Heart left ventricle (tissue), 16 donors: Measurements from ENCODE around the gene RGL1. TPM values are rescaled to one million over a fixed set of nuclear protein-coding genes. Genes with fewer than 3 reads are reported as not detected.

ENCODE experiments used
- ATAC-seq, 4 donors: fragments of 200-7000 bp; cut with Tn5 transposase; one replicate each; pipeline ENCODE4 v1.9.1; 2020 to 2022; ENCODE audit warnings: moderate library complexity in 4 of 4, mild to moderate bottlenecking in 3 of 4, moderate number of reproducible peaks in 1 of 4
- DNase-seq, 5 donors: peaks; one replicate each; pipeline ENCODE4 v3.0.0-alpha.2; 2020
- H3K27ac ChIP-seq, 12 donors: fragments of 200-600 bp; sonication (generic) in 4 of 12; one replicate each; pipeline versions ENCODE4 v1.5.0 to v1.8.0; 2016 to 2022; ENCODE audit warnings: mild to moderate bottlenecking in 2 of 12
- H3K27me3 ChIP-seq, 9 donors: fragments of 200-600 bp; sonication (generic) in 2 of 9; one replicate each; pipeline versions ENCODE4 v1.5.1 to v1.8.0; 2016 to 2022; ENCODE audit warnings: mild to moderate bottlenecking in 3 of 9
- H3K36me3 ChIP-seq, 9 donors: fragments of 200-600 bp; sonication (generic) in 2 of 9; one replicate each; pipeline versions ENCODE4 v1.5.0 to v1.8.0; 2018 to 2022; ENCODE audit warnings: mild to moderate bottlenecking in 2 of 9
- H3K4me1 ChIP-seq, 12 donors: fragments of 200-600 bp; sonication (generic) in 4 of 12; one replicate each; pipeline versions ENCODE4 v1.5.0 to v1.8.0; 2016 to 2022; ENCODE audit warnings: mild to moderate bottlenecking in 3 of 12
- H3K4me3 ChIP-seq, 12 donors: fragments of 200-600 bp; sonication (generic) in 4 of 12; one replicate each; pipeline versions ENCODE4 v1.5.0 to v1.8.0; 2017 to 2022; ENCODE audit warnings: mild to moderate bottlenecking in 9 of 12, moderate library complexity in 4 of 12
- H3K9me3 ChIP-seq, 12 donors: fragments of 200-600 bp; sonication (generic) in 4 of 12; one replicate each; pipeline versions ENCODE4 v1.5.0 to v1.8.0; 2016 to 2022; ENCODE audit warnings: mild to moderate bottlenecking in 1 of 12
- POLR2A ChIP-seq, 2 donors: fragments of 450-650 bp; IDR thresholded peaks; one replicate each; pipeline ENCODE4 v1.6.1; 2017; ENCODE audit warnings: antibody characterized with exemption in 2 of 2, mild to moderate bottlenecking in 2 of 2, moderate library complexity in 2 of 2
- WGBS, 4 donors: extraction: QIAGEN DNeasy Blood & Tissue Kit in 2 of 4; methylation state at CpG; one replicate each; pipeline versions ENCODE4 v1.1.5 to v1.1.7; 2013 to 2018; 5-methylcytosine and 5-hydroxymethylcytosine counted together
- intact Hi-C, 10 donors: fragments of 100-400 bp; cut with DNase I; formaldehyde crosslinking; loops; one replicate each; pipeline versions ENCODE4 v1.11.1 to v1.14.2; 2022
- polyA plus RNA-seq, 2 donors: library from polyadenylated mRNA; stranded (reverse); fragments of 200-250 nt; gene quantifications; one replicate each; pipeline ENCODE4 v1.2.3, GENCODE V29; 2013
- total RNA-seq, 9 donors: library from RNA; depleted of rRNA in 2 of 9; stranded (reverse); fragments of >200 nt in 2 of 9; fragmentation: NEBNext Ultra II Directional in 3 of 9; extraction: Animal tissue kit (Norgen Biotek cat#: 25700) in 3 of 9; gene quantifications; one replicate each; pipeline versions ENCODE4 v1.1.0 to v1.2.4, GENCODE V29; 2016 to 2023
- TF ChIP-seq, protein P1 (sequence below), 12 donors: fragments of 200-600 bp; sonication (generic) in 4 of 12; IDR thresholded peaks; one replicate each; pipeline versions ENCODE4 v1.5.0 to v1.8.0; 2018 to 2022; ENCODE audit warnings: antibody characterized with exemption in 12 of 12, mild to moderate bottlenecking in 5 of 12
- donor health status: ischemic (EF 13 %, LVEDD 7.1; RV severe dilation, severe dysfunction).
- donor health status: healthy with polysubstance abuse.
- donor health status: DM: no; HTN: yes; CAD: no.
- donor health status: DM: no; HTN: no; CAD: no.
- donor health status: ischemic (EF 25% LVEDD 6.9; RV normal size, moderate dysfunction).
- donor health status: ischemic (EF 25% LVEDD 5.7; RV mildly dilated, moderate dysfunction).
- donor health status: healthy.
- donor health status: DM: yes; HTN: yes; CAD: no.
- donor health status: ischemic (EF 35%, LVEDD 5.7; RV mildly dilated, moderate dysfunction).
- donor health status: nonischemic (EF 11% LVEDD 7.7; RV severe dilation, severe dysfunction).
- donor health status: DM: yes; HTN: yes; CAD: no.
- donor health status: PGD.
- donor health status: ischemic (EF 29% LVEDD 5.4; RV normal size, mild dysfunction).
- donor health status: nonischemic (EF 23%, LVEDD 6.1; RV moderate dilation, normal function).

Gene RGL1
- total and polyA plus RNA-seq, 11 donors = 5.6 to 50.6 (median 15.5) TPM

DNA sequence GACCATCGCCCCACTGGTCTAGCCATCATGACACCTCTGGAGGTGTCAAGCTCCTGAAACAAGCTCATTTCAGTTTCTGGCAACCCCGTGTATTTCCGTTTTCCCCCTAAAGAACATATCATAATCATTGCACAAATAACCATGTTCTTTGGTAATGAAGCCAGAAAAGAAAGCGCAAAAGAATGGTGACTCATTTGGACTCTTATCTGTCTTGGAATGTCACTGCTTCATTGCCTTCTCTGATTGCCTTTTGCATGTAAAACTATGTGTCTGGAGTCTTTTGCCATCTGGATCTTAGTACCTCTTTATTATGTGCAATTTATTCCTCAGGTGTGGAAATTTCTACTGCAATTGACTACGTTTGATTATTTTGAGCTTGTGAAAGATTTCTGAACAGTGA is 122.1 kb downstream of the RGL1 start:
- no peaks in the 10 kb centered on the region for H3K9me3 ChIP-seq
- ATAC-seq (peak in 1 of 4 donors; percentile 46), DNase-seq (no peak)
- 81 to 86% (median 84%) methylated on average over 5 of the region's 5 CpGs for WGBS, 4 donors
- H3K36me3 ChIP-seq = peaks cover 0 to 79% (median 64%) of the 10 kb centered on the region in 9 donors
- H3K27me3 ChIP-seq = no peaks in the 10 kb centered on the region
- TF ChIP-seq, protein P1, sequence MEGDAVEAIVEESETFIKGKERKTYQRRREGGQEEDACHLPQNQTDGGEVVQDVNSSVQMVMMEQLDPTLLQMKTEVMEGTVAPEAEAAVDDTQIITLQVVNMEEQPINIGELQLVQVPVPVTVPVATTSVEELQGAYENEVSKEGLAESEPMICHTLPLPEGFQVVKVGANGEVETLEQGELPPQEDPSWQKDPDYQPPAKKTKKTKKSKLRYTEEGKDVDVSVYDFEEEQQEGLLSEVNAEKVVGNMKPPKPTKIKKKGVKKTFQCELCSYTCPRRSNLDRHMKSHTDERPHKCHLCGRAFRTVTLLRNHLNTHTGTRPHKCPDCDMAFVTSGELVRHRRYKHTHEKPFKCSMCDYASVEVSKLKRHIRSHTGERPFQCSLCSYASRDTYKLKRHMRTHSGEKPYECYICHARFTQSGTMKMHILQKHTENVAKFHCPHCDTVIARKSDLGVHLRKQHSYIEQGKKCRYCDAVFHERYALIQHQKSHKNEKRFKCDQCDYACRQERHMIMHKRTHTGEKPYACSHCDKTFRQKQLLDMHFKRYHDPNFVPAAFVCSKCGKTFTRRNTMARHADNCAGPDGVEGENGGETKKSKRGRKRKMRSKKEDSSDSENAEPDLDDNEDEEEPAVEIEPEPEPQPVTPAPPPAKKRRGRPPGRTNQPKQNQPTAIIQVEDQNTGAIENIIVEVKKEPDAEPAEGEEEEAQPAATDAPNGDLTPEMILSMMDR (IDR thresholded peaks at IDR 0.05) = no peak
- TF ChIP-seq POLR2A (IDR thresholded peaks at IDR 0.05) = no peak
- intact Hi-C loops = no loop called here
- peaks cover 0 to 20% (median 5%) of the 10 kb centered on the region in 12 donors for H3K4me1 ChIP-seq
- H3K4me3 ChIP-seq = no peak overlapping the region
- peak overlapping the region in 2 of 12 donors; percentile 28 to 49 for H3K27ac ChIP-seq

DNA sequence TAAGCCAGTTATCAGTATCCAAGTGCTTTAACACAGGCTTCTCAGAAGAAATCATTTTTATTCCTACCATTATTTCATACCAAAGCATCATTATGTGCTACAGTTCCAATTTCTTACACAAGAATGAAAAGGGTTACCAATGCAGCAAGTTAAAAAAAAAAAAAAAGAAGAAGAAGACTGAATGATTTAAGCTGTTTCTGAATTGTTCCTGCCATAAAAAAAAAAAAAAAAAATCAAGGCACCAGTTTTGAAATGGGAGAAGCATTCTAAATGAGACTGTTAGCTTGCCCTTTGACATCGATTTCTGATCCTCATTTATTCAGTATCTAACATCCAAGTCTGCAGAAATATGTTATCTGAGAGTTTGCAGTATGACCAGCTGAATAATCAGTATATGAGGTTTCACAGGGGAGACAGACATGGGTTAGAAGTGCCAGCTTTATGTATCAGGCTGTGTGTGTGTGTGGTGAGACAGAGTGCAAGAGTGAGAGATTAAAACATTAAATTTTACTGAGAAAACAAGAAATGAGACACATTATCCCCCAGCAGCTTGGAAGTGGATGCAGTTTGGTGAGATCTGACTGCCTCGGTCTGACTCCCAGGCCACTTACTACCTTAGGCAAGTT is 126.8 kb downstream of the RGL1 start:
- WGBS, 4 donors = 50 to 68% (median 56%) methylated on average over 2 of the region's 2 CpGs
- no peak for DNase-seq
- Histone ChIP-seq H3K27me3 (no peaks in the 10 kb centered on the region), H3K4me3 (no peak overlapping the region), H3K4me1 (peaks cover 0 to 36% (median 11%) of the 10 kb centered on the region in 12 donors), H3K27ac (peak overlapping the region in 9 of 12 donors; percentile 26 to 73 (median 57)), H3K9me3 (no peaks in the 10 kb centered on the region), H3K36me3 (peaks cover 0 to 39% (median 17%) of the 10 kb centered on the region in 9 donors)
- TF ChIP-seq POLR2A (IDR thresholded peaks at IDR 0.05) = no peak
- TF ChIP-seq, protein P1 (IDR thresholded peaks at IDR 0.05) = no peak
- intact Hi-C loops = loop anchor here in 6 of 10 donors (5.0 to 10.0 kb wide), 3 partner anchors 103 to 763 kb away; partner anchors contain the start of gene COLGALT2 (in 5 of the 6)
- ATAC-seq = peak in 1 of 4 donors; percentile 5

DNA sequence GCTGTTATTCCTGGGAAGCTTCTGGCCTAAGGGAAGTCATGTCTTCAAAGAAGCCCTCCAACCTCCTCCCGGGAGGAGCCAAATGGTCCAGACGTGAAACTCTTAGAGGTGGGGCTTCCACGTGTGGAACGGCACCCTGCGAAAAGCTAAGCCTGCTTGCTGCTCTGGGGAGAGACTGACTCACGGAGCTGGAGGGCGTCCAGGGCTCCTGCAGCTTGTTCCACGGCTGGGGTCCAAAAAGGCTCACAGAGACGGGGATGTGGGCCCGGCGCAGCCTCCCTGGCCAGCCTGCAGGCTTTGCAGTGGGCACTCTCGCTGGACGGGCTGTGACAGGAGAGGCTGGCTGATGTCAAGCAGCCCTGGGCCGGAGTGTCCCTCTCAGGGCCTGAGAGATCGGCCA is 127.5 kb downstream of the RGL1 start:
- DNase-seq = peak; percentile 83 to 94 (median 91)
- peak; percentile 77 to 91 (median 88) for ATAC-seq
- Histone ChIP-seq H3K9me3 (no peaks in the 10 kb centered on the region), H3K4me1 (peaks cover 0 to 30% (median 11%) of the 10 kb centered on the region in 12 donors), H3K27me3 (no peaks in the 10 kb centered on the region), H3K4me3 (peak overlapping the region in 4 of 12 donors; percentile 3 to 19 (median 12)), H3K36me3 (peaks cover 0 to 33% (median 10%) of the 10 kb centered on the region in 9 donors), H3K27ac (peak overlapping the region in 9 of 12 donors; percentile 26 to 73 (median 57))
- TF ChIP-seq POLR2A (IDR thresholded peaks at IDR 0.05) = no peak
- TF ChIP-seq, protein P1 (IDR thresholded peaks at IDR 0.05) = no peak
- intact Hi-C loops = loop anchor here in 6 of 10 donors (5.0 to 10.0 kb wide), 3 partner anchors 102 to 762 kb away; partner anchors contain the start of gene COLGALT2 (in 5 of the 6)
- 14 to 35% (median 31%) methylated on average over 6 to 15 of the region's 15 CpGs for WGBS, 4 donors

DNA sequence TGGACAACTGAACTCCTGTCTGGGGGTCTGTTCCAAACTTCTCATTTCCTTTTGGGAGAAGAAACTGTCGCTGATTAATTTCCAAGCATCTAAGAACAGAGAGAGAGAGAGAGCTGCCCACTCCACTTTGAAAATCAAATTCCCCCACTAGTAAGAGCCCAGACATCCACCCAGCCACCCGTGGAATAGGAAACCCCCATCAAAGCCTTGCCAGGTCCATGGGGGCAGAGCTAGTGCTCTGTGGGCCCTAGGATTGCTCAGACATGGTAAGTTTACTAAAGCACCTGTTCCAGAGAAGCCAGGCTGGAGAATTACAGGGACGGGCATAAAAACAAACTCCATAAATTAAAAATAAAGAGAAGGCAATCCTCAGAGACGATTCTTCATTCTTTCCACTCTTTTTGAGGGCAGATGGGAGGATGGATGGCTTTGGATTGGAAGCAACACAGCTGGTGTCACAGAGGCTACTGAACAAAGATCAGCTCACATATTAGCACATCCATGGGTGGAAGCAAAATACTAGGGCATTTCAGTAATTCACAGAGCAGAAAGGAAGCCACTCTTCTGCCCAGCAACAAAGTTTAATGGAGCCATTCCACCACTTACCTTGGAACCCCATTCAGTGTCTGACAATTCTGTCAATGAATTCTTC is 128.7 kb downstream of the RGL1 start:
- H3K4me1 ChIP-seq = peaks cover 0 to 31% (median 11%) of the 10 kb centered on the region in 12 donors
- intact Hi-C loops = loop anchor here in 6 of 10 donors (5.0 to 10.0 kb wide), 3 partner anchors 101 to 761 kb away; partner anchors contain the start of gene COLGALT2 (in 5 of the 6)
- 67 to 82% (median 80%) methylated on average over 4 of the region's 4 CpGs for WGBS, 4 donors
- H3K27ac ChIP-seq = peak overlapping the region in 3 of 12 donors; percentile 54 to 73 (median 67)
- H3K4me3 ChIP-seq = no peak overlapping the region
- peaks cover 0 to 26% (median 5%) of the 10 kb centered on the region in 9 donors for H3K36me3 ChIP-seq
- no peak for ATAC-seq
- no peak for DNase-seq
- no peaks in the 10 kb centered on the region for H3K27me3 ChIP-seq
- TF ChIP-seq, protein P1 (IDR thresholded peaks at IDR 0.05) = no peak
- no peak for TF ChIP-seq POLR2A (IDR thresholded peaks at IDR 0.05)
- H3K9me3 ChIP-seq = no peaks in the 10 kb centered on the region
